NCI-H2196 (cell line): Measurements from ENCODE around the gene P2RY2.
"Not testable (repeated sequence)": the region's sequence is repeated elsewhere in the genome, so short reads cannot be mapped to it uniquely, and the experiment has no call there.

Experiments used
- DNase-seq: peaks from one replicate; lab custom pipeline; 2025; ENCODE audit not compliant: unreplicated experiment; lab: John Stamatoyannopoulos, UW

Gene P2RY2

DNA sequence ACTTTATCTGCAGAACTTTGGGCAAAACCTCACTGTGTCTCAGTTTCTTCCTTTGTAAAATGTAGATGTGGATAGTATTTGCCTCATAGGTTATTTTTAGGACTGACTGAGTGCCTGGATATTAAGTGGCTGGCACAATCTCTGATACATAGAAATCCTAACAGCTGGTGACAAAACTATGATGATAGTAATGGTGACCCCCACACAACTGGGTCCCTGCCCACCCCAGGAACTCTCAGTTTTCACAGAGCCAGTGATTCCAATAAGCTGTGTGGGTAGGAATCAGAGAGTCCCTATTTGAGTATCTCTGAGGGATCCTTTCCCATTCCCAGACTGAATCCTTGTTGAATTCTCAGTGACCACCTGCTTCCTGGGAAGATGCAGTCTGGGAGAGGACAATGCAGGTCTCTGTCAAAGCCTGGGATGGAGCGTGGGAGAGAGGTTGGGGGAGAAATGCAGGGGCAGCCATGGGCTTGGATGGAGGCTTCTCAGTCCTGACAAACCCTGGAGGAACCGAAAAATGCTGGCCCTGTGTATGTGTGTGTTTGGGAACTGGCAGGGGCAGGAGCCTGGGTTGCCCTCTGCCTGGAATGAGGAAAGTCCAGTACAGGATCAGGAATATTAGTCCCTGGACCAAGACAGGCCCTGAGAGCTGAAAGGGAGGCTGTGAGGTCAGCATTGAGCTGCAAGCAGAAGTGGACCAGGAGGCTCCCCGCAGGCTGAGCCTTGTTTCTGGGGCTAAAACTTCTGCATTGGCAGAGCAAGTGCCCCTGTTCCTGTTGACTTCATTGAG lies 48.0 kb downstream of the P2RY2 start:
- no peak for DNase-seq

DNA sequence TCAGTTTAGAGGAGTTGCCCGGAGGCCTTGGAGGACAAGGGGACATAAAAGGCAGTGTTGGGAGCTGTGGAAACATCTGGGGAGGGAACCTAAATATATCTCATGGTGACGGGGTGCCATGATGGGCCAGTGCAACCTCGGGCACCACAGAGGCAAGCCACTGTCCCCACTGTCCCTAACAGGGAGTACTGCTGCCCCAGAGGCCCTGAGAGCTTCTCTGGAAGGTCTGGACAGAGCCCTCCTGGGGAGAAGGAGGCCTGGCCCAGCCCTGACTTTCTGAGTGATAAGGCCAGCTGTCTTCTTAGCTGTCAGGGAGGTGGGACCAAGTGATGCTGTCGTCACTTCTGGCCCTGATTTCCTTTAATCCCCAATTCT lies 48.6 kb downstream of the P2RY2 start:
- DNase-seq: no peak

DNA sequence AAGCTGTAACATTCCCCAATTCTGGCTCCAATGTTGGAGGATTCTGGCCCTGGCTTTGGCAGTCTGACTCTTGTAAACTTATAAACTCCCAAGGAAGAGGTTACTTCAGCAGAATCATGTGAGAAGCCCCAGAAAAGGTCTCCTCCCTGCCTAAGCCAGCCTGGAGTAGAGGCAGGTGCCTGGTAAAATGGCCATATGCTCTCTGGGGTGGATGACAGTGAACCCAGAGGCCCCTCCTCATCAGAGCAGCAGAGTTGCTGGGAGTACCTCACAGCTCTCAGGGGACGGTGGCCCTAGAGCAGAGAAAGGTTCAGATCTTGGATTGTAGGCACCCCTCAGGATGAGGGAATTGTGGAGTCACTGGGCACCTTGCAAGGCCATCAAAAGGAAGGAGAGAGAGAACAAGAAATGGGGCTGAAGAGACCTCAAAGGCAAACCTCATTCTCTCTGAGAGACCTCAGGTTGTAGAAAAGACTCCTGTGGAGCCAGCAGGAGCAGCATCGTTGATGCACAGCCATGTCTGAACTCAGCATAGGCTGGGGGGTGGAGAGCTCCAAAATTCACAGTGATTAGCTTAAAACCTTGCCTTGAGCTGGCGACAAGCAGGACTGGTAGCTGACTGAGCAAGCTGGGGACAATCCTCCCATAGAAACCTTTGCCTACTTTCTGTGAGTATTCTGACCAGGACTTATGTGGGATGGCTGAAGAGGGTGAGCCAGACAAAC lies 49.2 kb downstream of the P2RY2 start:
- no peak for DNase-seq

DNA sequence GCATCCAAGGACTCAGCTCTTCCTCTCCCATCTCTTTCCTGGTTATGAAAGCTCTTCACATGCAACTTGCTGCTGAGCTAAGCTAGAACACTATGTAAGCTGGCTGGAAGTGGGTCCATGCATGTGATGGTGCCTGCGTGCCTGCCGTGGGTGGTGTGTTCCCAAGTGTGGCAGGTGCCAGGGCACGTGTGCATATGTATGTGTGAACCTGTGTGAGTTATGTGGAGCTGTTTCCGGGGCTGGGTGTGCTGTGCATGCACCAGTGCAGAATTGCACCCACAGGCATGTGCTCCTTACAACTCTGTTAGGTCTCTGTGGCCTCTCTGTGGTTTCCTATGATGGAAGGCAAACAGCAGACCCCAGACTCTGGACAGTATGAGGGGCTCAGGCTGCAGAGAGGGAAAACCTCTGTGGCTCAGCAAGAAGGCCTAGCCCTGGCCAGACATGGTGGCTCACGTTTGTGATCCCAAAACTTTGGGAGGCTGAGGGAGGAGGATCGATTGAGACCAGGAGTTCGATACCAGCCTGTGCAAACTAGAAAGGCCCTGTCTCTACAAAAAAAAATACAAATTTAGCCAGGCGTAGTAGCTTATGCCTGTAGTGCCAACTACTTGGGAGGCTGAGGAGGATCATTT lies 49.9 kb downstream of the P2RY2 start:
- no peak for DNase-seq

DNA sequence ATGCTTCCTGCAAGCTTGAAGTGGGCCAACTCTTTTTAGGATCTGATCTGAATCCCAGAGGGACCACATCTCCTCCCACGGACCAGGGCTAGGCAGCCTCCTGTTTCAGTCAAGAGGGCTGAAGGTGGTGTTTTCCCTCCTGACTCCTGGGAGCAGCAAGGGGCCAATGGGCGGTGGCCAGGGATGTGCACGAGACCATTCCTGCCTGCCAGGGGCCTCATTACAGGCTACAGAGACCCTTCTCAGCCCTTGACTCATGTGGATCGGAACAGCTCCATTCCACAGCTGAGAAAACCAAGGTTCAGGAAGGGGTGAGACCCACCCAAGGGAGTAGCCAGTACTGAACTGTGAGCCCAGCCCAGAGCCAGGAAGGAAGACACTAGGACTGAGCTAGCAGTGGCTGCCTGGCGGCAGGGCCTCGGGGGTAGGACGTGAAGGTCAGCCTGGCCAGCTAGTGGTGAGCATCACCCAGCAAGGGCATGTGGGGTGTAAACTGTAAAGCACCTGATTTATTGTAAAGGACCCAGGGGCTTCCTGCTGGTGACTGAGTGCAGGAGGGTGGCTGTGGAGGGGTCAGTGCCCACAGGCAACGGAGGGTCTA lies 50.7 kb downstream of the P2RY2 start:
- DNase-seq: no peak

DNA sequence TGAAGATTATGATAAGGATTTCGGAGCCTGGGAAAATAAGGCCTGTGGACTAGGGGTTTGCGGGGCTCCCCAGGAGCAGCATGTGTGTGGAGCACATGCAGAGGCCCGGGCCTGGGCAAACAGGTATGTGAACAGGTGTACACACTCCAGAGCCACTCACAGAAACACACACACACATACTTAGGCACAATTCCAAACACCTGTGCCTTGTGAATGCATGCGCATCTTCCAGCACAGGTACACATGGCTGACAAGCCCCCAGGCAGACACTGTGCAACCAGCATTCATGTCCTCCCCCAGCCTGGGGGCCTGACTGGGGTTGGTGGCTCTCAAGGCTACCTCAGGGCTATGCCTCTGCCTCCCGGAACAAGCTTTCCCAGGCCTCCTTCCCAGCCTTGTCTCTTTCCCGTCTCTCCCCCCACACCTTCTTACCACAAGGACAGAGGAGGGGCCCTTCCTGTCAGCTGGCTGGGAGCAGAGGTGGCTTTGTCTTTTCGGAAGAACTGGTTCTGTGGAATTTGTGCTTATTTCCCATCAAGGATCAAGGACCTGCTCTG lies 51.5 kb downstream of the P2RY2 start:
- no peak for DNase-seq

DNA sequence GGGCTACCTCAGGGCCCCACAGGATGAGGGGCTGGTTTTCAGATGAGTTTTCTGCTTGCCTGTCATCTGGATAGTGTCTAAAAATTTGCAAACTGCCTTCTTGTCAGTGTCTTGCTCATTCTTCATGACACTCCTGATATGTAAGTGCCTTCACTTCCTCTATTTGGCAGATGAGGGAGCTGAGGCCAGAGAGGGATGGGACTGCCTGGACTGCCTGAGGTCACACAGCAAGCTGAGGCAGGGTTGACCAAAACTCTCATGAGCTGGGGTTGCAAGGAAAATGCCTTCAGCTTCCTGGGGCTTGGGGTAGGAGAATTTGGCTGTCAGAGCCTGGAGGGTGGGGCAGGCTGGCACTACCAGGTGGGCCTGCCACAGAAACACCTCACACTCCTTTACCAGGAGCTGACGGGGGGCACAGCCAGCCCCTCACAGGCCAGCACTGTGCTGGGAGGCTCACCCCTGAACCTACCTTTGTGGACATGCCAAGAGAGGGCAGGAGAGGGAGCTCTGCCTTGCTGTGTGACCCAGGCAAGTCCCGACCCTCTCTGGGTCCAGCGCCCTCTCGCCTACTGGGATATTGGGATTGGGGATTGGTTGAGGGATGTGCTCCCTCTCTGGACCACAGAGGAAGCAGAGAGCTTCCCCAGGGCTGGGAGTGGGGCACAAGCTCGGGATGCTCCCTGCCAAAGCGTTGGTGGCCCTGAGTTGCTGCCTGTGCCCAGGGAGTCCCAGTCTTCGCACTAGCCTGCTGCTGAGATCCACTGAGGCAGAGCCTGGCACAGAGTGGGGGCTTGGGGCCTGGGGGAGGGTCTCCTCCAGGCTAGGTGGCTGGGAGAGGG lies 52.2 kb downstream of the P2RY2 start:
- DNase-seq: no peak

DNA sequence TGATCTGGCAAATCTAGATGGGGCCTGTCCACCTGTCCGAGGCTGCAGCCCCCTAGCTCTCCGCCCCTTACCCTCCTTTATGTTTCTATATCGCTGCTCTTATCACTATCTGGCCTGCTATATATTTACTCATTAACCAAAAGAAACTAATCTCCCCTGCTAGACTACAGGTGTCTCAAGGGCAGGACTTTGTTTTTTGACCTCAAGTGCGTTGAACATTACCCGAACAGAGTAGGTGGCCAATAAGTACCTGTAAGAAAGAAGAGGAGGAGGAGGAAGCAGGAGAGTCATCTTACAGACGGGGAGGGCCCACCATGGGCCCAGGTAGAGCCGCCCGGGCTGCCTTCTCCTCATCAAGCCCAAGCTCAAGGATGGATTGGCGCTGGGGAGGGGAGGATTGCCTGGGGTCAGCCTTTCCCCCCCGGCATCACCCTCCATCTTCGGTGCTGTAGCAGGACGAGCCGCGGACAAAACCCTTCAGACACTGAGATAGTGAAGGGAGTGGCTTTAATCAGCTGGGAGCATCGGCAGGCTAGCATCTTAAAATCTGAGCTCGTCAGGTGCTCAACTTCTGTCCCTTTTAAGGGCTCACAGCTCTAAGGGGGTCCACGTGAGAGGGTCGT lies 52.9 kb downstream of the P2RY2 start:
- no peak for DNase-seq

DNA sequence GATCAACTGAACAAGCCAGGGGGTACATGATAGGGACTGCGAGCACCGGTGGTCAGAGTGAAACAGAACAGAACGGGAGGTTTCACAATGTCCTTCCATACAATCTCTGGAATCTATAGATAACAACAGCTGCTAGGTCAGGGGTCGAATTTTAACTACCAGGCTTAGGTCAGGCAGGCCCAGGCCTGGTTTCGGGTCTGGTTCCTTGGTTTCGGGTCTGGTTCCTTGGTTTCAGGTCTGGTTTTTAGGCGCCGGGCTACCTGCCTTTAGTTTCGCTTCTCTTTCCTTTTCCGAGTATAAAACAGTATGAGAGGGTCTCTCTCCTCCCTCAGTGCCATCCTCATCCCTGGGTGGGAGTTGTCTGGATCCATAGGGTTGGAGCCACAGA lies 53.4 kb downstream of the P2RY2 start:
- not testable (repeated sequence) for DNase-seq

DNA sequence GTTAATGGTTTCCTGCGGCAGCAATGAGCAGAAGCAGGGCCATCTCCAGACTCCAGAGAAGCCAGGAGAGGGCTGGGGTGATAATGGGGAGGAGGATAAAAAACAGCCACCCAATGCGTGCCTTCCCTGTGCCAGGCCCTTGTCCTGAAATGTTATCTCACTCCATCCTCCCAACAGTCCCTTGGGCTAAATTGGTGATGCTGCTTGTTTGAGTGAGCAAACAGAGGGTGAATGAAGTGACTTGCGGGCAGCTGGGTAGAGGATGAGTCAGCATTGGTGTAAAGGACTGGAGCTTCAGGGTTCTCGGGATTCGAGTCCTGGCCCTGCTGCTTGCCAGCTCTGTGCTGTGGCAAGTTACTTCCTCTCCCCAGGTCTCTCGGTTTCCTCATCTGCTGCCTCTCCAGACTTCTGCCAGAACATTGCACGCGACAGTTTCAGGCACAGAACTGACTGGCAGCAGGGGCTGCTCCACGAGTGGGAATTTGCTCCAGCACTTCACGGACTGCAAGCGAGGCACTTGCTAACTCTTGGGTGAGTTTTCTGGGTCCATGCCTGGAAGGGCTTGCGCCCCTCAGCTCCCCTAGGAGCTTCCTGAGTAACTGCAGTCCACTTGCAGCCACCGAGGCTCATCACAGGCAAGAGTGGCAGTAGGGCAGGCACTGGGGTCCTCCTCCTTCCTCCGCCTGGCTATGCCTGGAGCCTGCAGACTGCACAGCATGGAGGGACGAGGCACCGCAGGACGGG lies 54.0 kb downstream of the P2RY2 start, which contains the start of gene P2RY6:
Gene P2RY6, plus strand, starts transcription at position 403 of the 744 bp plus-strand sequence. CDS start 24,181 bp downstream, outside the sequence.
- DNase-seq: peak; percentile 34

DNA sequence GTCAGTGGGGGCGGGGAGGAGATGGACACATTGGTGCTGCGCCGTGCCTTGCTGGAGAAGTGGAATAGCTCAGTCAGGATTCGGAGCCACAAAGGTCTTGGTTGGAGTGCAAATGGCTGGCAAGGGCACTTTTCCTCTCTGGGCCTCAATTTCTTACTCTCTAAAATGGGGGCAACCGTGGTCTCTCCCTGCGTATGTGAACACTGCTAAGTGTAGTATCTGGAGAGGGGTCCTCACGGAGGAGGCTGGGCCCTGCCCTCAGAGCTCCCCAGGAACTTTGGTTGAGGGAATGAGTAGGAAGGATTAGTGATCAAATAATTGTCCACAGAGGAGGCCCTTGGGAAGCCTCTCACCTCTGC lies 54.6 kb downstream of the P2RY2 start:
- no peak for DNase-seq

DNA sequence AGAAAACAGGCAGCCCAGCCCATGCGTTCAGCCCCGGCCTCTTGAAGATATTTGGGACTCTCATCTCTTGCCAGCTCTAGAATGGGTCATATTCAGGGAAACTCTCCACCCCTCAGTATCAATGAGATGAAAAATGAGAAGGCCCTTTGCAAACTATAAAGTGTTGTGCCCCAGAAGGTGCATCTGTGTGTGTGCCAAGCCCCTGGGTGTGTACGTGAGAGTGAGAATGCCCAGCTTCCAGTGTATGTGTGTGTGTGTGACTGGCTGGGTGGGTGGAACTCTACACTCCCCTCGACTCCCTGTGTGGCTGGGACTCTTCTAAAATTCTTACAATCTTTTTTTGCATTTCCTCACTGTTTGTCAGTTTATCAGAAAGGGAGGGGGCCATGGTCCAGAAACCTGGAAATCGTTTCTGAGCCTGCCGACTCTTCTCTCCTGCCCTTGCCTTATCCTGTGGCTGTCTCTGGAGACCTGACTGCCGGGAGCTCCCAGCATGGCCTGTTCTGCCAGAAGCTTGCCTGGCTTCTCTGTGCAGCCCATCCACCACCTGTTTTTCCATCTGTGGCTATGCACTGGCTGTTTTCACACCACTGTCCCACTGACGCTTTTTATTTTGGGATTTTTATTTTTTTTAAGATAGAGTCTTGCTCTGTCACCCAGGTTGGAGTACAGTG lies 55.3 kb downstream of the P2RY2 start:
- no peak for DNase-seq

DNA sequence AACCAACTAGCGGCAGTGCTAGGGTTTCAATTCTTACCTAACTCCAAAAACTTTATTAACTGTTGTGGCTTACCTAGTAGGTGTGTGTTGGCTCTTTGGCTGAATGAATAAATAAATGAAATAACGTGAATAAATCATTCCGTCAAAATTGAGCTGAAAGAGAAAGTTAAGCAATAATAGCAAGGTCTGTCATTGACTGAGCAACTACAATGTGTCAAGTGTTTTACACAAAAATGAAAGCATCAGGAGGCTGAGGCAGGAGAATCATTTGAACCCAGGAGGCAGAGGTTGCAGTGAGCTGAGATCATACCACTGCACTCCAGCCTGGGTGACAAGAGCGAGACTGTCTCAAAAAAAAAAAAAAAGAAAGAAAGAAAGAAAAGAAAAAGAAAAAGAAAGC lies 56.1 kb downstream of the P2RY2 start:
- DNase-seq: not testable (repeated sequence)

DNA sequence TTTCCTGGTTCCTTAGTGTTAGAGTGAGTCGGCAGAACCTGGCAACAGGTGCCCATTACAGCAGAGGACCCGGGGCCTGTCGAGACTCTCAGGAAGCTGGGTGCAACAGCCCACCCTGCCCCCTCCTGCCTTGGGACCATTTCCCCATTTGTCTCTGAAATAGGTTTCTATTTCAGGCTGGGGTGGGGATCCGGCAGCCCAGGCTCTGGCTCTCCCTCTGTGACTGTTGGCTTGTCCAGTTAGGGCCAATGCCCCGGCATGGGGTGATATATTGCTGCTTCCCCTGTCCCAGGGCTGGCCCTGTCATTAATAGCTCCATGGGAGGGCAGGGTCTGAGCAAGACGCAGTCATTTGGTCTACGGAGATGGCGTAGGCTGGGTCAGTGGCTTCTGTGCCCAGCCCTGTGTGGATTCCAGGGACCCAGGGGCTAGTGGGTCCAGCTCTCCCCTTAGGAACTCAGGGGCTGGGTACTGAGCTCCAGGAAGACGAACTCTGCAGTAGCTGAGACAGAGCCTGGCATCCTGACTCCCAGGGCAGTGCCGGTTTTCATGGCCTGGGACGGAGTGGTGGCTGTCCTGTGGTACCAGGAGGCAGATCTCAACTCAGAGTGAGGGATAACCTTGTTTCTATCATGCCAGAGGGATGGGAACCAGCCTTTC lies 56.8 kb downstream of the P2RY2 start:
- DNase-seq: no peak

DNA sequence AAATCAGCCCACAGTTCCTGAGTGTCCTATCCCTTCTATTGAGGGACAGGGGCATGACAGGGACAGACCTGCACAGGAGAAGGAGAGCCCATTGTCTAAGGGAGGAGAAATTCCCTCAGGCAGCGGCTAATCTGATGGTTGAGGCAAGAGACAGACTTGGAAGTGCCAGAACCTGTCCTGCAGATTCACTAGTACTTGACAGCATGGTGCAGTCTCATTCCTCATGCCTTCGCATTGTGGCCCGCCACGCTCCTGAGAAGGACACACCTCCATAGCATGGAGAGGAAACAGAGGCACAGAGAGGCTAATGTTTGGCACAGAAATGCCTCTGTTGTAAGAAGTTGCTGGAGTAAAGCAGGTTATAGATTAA lies 57.3 kb downstream of the P2RY2 start:
- no peak for DNase-seq

DNA sequence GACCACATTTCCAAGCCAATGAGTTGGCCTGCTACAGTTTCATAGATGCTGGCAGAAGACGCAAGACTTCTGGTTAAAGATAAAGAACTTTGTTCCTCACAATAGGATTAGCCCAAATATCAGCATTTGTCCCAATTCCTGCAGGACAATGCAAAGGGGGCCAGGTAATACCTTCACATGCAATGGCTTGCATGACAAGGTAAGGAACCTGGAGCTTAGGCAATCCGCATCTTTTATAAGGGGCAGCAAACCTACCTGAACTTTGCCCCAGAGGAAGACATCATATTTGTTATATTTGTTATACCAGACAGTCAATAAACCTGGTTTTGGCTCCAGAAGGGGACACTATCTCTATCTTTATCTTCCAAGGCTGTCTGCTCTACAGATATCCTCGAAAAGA lies 59.4 kb downstream of the P2RY2 start:
- DNase-seq: no peak

DNA sequence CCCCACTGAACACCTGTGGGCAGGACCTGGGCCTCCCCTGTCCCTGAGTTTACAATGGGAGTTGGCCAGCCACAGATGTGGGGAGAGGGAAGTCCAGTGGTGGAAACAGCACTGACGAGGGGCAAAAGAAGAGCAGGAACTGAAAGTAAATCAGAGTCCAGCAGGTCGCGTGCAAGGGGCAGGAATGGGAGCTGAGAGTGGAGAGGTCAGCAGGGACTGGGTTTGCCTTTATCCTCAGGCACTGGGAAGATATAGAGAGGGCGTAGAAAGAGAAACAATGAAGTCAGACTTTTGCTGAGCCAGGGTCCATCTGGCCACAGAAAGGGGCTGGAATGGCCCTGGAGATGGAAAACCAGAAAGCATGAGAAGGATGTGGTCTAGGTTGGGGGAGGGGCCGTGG lies 62.5 kb downstream of the P2RY2 start:
- DNase-seq: no peak

DNA sequence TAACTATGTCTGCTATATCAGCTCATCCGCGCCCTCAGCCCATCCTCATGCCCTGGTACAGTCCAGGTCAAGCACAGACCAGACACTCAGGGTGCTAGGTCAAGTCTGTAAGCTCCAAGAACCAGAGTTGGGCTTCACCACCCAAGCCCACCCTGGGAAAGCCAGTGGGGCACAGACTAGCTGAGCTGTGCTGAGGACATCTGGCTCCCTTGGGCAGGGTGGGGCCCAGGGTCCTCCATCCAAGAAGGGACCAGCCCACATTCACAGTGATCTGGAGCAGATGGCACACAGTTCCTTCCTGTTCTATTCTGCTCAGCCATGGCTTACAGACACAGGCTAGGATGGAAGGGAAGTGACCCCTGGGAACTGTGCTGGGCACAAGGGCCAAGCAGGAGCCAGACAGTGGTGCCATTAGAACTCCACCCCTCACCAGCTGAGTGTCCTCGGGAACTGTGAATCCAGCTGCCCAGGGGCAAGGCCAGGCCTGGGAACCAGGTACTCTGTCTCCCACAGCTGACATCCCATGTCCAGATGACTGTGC lies 63.2 kb downstream of the P2RY2 start:
- no peak for DNase-seq
